Measurements from ENCODE around the gene VPS45.

VPS45 gene

GRCh38 chr1:150076066-150076465 lies 8.5 kb downstream of the VPS45 start:
- no peak for DNase-seq

GRCh38 chr1:150076985-150077384 lies 9.4 kb downstream of the VPS45 start:
- no peak for DNase-seq

GRCh38 chr1:150080784-150081183 lies 13.2 kb downstream of the VPS45 start:
- DNase-seq: no peak

- no peak for DNase-seq
Measured at GRCh38 chr1:150082494-150082893, 14.9 kb downstream of the VPS45 start.

GRCh38 chr1:150083907-150084306 lies 16.3 kb downstream of the VPS45 start:
- DNase-seq: no peak

GRCh38 chr1:150085406-150085805 lies 17.8 kb downstream of the VPS45 start:
- no peak for DNase-seq

GRCh38 chr1:150087415-150087814 lies 19.8 kb downstream of the VPS45 start:
- no peak for DNase-seq

GRCh38 chr1:150089846-150090520 lies 22.4 kb downstream of the VPS45 start:
- DNase-seq: no peak

- no peak for DNase-seq
Measured at GRCh38 chr1:150092180-150092791, 24.7 kb downstream of the VPS45 start.

- no peak for DNase-seq
Measured at GRCh38 chr1:150093805-150094204, 26.2 kb downstream of the VPS45 start.

GRCh38 chr1:150094734-150095265 lies 27.2 kb downstream of the VPS45 start:
- DNase-seq: no peak

GRCh38 chr1:150102986-150103385 lies 35.4 kb downstream of the VPS45 start:
- DNase-seq: no peak

GRCh38 chr1:150106341-150106740 lies 38.8 kb downstream of the VPS45 start:
- DNase-seq: no peak

GRCh38 chr1:150109586-150109985 lies 42.0 kb downstream of the VPS45 start:
- DNase-seq: no peak

- no peak for DNase-seq
Measured at GRCh38 chr1:150110116-150110515, 42.5 kb downstream of the VPS45 start.

- no peak for DNase-seq
Measured at GRCh38 chr1:150111670-150112069, 44.1 kb downstream of the VPS45 start.

- DNase-seq: no peak
Measured at GRCh38 chr1:150115121-150115520, 47.5 kb downstream of the VPS45 start.

GRCh38 chr1:150118716-150119115 lies 51.1 kb downstream of the VPS45 start:
- no peak for DNase-seq

GRCh38 chr1:150121236-150121862 lies 53.8 kb downstream of the VPS45 start:
- DNase-seq: no peak

- DNase-seq: no peak
Measured at GRCh38 chr1:150126811-150127210, 59.2 kb downstream of the VPS45 start.

- DNase-seq: no peak
Measured at GRCh38 chr1:150127464-150127863, 59.9 kb downstream of the VPS45 start.

GRCh38 chr1:150127868-150128267 lies 60.3 kb downstream of the VPS45 start:
- no peak for DNase-seq

- no peak for DNase-seq
Measured at GRCh38 chr1:150132372-150132771, 64.8 kb downstream of the VPS45 start.

- DNase-seq: no peak
Measured at GRCh38 chr1:150134537-150134936, 67.0 kb downstream of the VPS45 start.

Data from activated T-cell treated with anti-CD3 and anti-CD28 coated beads for 4 hours (primary cell).